GM19025 (cell line): ENCODE data around the gene LRRC73.
"Not testable (repeated sequence)": the region's sequence is repeated elsewhere in the genome, so short reads cannot be mapped to it uniquely, and the experiment has no call there.

ENCODE experiments used
- ATAC-seq: cut with Tn5 transposase; IDR thresholded peaks from one replicate; pipeline ENCODE4 v1.9.1; 2021; ENCODE audit warnings: mild to moderate bottlenecking, low read depth, moderate library complexity; ENCODE audit not compliant: unreplicated experiment

The LRRC73 gene

DNA sequence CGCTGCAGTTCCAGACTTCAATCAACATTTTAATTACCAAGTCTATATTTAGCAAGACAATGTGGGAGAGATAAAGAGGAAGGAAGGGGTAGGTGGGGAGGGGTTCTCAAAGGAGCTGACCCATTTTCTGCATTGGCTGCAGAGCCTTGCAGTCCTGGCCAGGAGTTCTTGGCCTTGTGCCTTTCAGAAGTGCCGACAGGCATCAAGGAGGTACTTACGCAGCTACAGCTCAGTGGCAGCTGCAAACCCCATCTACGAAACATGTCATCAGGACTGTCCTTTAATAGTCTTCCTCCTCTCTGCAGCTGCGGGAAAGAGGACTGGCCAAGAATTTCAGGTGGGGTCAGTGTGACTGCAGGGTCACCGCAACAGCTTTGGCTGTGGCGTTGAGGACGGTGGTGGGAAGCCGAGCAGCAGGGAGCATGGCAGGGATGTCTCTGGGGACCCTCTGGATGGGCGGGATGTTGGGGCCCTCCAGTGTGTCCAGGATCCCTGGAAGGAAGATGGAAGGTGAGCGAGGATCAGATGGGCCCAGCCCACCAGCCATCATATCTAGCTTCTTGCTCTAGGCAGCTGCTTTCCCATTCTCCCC, 1.8 kb upstream of the LRRC73 start:
- no peak for ATAC-seq

- no peak for ATAC-seq
Measured at GRCh38 chr6:43510827-43511163, 649 bp upstream of the LRRC73 start.

- no peak for ATAC-seq
Measured at GRCh38 chr6:43509142-43509983, 783 bp downstream of the LRRC73 start.

DNA sequence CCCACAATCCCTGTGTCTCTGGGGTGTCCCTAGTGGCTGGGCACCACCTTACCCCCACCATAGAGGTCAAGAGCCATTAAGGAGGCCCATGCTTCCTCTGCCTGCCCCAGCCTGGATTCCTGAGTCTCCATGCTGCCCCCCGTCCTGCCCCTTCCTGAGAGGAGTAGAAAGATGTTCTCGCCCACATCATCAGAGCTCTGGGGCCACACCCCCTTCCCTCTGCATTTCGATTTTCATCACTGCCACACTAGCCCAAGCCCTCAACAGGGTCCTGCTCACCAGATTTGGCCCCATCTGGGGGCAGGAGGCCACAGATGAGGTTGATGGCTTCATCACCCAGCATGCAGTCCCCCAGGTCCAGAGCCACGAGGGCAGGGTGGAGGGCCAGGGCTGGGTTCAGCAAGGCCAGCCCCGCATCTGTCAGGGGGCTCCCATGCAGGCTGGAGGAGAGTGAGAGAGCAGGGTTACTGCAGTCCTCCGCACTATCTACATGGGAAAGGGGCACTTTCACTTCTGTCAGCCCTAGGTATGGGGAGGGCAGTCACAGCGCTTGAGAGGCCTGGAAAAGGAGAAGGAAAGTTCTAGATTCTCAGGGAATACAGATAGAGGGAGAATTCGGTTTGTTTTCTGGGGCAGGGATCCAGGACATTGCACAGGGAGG, 1.5 kb downstream of the LRRC73 start:
- no peak for ATAC-seq

DNA sequence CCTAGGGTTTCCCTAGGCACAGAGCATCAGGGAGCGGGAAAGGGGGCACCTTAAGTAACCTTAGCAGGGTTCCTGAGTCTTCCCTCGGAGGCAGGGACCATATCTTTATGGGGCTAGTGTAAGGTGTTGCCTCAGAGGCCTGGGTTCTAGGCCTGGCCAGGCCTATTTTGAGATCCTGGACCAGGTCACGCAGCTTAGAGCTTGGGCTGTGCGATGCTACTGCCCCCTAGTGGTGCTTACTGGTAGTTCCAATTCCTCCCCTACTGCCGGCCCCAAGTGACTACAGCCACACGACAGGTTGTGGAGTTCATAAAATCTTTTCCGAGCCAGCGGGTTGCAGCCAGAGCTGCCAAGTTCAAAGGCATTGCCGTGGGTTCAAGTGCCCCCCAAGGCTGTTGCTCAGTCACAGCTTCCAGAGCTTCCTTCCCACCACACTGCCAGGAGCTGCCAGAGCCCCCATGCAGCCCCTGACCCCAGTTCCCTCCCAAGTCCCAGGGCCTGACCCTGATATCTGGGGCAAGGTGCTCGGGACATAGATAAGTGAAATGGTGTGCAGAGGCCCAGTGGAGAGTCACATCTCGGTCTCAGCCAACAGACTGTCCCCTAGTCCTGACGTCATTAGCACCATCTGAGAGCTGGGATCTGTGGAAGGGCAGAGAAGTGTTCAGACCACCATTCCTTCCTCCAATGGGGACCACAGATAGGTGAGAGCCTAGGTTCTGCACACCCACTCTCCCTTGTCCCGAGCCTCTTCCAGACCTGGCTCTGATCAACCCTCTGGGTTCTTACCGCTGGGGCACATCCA, 3.3 kb downstream of the LRRC73 start:
- ATAC-seq, result no peak

DNA sequence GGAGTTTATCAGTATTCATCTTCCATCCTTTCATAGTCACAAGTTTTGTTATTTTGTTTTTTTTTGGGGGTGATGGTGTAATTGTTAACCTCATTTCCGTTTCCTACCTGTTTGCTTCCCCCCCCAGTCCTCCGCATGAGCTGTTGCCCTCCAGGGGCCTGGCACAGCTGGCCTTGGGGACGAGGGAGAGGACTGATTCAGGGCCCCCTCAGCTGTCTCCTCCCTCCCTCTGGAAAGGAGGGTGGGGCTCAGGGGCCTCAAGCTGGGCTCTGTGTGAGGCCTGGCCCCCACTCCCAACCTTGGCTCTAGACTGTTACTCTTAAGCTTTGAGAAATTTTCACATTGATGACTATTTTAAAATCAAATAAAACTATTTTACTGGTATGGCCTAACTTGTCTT, 4.0 kb downstream of the LRRC73 start:
- no peak for ATAC-seq

DNA sequence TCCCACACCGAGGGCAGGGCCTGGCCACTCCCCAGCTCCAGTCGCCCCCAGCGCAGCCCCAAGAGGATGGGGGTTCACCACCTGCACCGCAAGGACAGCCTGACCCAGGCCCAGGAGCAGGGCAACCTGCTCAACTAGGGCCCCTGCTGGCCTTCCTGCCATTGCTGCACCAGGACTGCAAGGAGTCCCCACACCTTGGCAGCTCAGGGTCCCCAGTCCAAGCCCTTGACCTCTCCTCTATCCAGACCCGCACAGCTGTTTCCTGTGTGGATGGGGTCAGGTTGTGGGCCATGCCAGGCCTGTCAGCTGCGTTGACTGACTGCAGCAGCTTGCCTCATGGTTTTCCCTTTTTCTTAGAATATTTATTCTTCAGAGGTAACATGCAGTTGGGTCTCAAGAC, 4.4 kb downstream of the LRRC73 start:
- ATAC-seq, result no peak

GRCh38 chr6:43504756-43505593, 5.2 kb downstream of the LRRC73 start:
- no peak for ATAC-seq

DNA sequence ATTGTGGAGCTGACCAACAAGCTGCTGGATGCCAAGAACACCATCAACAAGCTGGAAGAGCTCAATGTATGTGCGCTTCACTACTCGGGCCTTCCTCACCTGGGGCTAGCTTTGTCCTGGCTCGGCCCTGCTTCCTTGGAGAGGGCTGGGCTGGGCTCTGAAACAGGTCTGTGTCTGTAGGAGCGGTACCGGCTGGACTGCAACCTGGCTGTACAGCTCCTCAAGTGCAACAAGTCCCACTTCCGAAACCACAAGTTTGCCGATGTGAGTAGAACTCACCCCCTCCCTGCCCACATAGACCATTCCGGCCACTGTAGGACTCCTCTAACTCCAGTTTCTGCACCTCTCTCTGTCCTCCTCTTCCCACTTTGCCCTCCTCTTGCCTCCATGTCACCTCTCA, 6.7 kb downstream of the LRRC73 start:
- ATAC-seq, result no peak

- ATAC-seq, result no peak
Measured at GRCh38 chr6:43502666-43503065, 7.5 kb downstream of the LRRC73 start.

DNA sequence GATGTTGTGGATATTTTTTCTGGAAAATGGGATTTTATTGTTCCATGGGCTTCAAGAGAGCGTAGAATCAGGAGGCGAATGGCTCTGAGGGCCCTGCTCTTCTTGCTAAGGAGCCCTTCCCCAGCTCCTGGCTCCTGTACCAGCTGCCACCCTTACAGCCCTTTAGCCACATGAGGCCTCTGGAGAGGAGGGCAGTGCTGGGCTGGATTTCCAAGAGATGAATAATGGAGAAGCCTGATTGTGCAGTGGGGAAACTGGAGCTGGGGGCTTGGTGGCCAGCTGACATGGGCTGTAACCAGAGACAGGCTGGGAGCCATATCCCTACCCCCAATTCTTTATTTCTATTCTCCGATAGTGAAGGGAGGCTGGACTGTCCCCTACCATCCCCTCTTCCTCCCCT, 9.2 kb downstream of the LRRC73 start:
- ATAC-seq, result no peak

DNA sequence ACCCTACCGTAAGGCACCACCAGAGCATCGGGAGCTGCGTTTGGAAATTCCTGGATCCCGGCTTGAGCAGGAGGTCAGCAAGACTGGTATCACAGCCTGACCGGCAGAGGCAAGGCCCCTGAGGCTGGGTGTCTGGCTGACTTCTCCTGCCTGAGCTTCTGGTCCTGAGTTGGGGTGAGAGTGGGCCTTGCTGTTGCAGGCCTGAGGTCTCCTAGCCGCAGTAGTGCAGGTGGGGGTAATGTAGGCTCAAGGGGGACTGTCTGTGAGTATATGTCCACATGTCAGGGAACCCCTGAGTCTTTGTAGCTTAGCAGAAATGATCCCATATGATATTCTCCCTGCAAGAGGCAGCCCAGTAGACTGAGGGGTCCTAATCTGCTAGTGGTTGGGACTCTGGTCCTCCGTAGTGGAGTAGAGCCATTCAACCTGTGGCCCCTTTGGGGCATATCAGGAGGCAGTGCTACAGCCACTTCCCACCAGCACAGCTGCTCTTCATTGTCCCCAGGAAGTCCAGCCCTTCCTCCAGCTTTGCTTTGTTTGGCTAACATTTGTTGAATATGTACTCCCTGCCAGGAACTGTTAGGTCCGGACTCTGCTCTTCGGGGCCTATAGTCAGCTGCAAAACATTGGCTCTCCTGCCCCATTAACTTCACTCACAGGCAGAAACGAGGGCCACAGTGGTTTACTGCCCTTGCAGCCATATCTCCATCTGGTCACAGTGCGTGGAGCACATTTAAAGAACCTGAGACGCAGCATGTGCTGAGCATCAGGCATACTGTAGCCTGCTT, 10.9 kb downstream of the LRRC73 start:
- no peak for ATAC-seq

GRCh38 chr6:43498291-43498690, 11.9 kb downstream of the LRRC73 start:
- not testable (repeated sequence) for ATAC-seq

DNA sequence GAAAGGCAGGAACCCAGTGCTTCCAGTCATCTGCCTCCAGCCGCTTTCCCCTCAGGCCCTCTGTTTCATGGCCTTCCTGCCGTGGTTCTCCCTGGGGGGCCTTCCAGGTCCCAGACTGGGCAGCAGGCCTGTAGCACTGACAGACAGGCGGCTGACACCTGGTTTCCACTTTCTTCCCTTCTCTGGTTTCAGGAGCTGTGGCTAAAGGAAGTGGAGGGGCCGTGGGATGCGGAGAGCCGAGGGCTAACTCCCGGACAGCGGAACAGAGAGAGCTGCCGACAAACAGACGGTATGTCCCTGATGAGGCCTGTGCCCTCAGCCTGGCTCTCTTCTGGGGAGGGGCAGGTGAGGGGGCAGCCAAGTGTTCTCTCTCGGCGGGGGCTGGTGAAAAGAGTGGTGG, 12.5 kb downstream of the LRRC73 start:
- no peak for ATAC-seq

- no peak for ATAC-seq
Measured at GRCh38 chr6:43497129-43497396, 13.1 kb downstream of the LRRC73 start.

DNA sequence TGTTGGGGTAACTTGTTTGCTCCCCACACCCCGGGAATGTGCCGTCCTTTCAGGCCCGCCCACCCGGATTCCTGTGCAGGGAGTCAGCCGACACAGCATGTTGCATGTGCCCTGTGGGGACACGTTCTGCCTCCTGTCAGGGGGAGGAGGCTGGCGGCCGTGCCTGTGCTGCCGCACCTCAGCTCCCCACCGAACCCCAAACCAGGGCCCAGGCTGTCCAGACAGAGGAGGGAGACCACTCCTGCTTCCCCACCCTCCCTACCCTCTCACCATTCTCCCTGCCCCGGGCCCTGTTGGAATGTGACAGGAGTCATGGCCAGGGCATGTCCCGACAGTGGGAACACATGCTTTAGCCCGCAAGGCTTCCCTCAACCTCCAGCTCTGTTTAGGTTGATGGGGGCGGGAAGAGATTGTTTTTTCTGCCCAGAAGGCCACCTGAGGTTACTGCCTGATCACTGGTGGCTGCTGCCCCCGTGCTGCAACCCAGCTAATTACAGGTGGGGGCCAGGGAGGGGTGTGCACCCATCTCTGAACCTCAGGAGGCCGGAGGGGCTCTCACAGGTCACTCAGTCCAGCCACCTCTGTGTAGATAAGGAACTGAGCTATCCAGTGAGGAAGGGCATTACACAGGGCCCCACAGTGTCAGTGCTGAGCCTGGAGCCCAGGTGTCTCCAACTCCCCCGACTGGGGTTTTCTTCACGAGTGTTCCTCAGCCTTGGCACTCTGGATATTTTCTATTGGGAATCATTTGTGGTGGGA, 13.6 kb downstream of the LRRC73 start:
- ATAC-seq, result no peak

DNA sequence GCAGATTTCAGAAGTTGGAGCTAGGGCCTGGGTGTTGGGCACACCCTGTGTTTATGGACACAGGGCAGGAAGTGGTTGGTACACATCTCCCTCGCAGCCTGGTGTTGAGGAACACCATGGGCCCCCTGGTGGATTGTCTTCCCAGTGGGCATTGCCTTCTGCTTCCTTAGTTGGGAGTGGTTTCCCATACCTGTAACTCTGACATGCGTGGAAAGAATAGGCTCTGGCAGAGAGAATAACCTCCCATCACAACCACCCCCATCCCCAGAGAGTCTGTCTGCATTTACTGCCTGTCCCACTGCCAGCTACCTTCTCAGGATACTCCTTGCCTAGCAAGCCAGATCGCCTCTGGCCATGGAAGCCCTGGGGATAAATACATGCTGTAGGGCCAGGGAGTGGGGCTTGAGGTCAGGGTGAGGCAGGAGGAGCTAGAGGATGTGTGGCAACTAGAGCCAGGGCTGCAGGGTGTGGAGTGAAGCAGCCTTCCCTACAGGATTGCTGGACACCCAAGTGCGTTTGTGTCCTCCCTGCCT, 14.7 kb downstream of the LRRC73 start:
- ATAC-seq, result no peak

DNA sequence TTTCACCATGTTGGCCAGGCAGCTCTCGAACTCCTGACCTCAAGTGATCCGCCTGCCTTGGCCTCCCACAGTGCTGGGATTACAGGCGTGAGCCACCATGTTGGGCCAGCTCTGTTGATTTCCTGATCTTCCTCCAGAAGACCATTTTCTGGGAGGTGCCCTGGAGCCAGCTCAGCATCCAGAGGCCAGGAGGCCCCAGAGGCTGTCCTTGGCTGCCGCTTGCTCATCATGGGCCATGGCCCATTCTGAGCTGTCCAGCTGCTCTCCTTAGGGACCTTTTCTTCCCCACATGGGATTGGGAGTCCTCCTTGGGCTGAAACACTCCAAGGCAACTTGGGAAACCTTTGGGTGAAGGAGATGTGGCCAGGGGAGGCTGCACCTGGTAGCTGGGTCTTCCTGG, 15.4 kb downstream of the LRRC73 start:
- ATAC-seq, result no peak

GRCh38 chr6:43494321-43494720, 15.8 kb downstream of the LRRC73 start:
- no peak for ATAC-seq
